Gastrocnemius medialis (tissue), 4 donors: ENCODE results near the gene TYW1.

ENCODE experiments used
- POLR2A ChIP-seq, 2 donors: fragments of 450-650 bp; IDR thresholded peaks; one replicate each; pipeline ENCODE4 v1.6.1; 2017; ENCODE audit warnings: antibody characterized with exemption in 2 of 2, mild to moderate bottlenecking in 2 of 2, moderate library complexity in 2 of 2
- TF ChIP-seq, protein P1 (sequence below), 5 experiments: fragments of 450-650 bp in 3 of 5; fragments of 200-600 bp in 2 of 5; sonication (generic) in 2 of 5; IDR thresholded peaks in 4 of 5; conservative IDR thresholded peaks in 1 of 5; 1 replicate in 4 of 5; 2 replicates in 1 of 5; pipeline ENCODE4 v1.5.1; 2016 to 2019; ENCODE audit warnings: antibody characterized with exemption in 5 of 5, mild to moderate bottlenecking in 3 of 5, moderate library complexity in 3 of 5

- TF ChIP-seq, protein P1, sequence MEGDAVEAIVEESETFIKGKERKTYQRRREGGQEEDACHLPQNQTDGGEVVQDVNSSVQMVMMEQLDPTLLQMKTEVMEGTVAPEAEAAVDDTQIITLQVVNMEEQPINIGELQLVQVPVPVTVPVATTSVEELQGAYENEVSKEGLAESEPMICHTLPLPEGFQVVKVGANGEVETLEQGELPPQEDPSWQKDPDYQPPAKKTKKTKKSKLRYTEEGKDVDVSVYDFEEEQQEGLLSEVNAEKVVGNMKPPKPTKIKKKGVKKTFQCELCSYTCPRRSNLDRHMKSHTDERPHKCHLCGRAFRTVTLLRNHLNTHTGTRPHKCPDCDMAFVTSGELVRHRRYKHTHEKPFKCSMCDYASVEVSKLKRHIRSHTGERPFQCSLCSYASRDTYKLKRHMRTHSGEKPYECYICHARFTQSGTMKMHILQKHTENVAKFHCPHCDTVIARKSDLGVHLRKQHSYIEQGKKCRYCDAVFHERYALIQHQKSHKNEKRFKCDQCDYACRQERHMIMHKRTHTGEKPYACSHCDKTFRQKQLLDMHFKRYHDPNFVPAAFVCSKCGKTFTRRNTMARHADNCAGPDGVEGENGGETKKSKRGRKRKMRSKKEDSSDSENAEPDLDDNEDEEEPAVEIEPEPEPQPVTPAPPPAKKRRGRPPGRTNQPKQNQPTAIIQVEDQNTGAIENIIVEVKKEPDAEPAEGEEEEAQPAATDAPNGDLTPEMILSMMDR (IDR thresholded peaks at IDR 0.05 in 4 of 5, conservative IDR thresholded peaks at IDR 0.05 in 1 of 5) = no peak
- TF ChIP-seq POLR2A (IDR thresholded peaks at IDR 0.05) = no peak
Measured at GRCh38 chr7:66948480-66949109, 48.0 kb upstream of the TYW1 start.
